GM12874 (cell line): ENCODE data around the gene UBQLN1.

Experiments used
- CTCF ChIP-seq: IDR thresholded peaks from 2 replicates; pipeline ENCODE4 v1.5.1; 2011; ENCODE audit warnings: low read depth, mild to moderate bottlenecking, control low read depth, low read length, moderate library complexity; ENCODE audit not compliant: insufficient read depth

UBQLN1 gene

GRCh38 chr9:83677596-83677995 is 30.2 kb downstream of the UBQLN1 start:
- TF ChIP-seq CTCF, result no peak

DNA sequence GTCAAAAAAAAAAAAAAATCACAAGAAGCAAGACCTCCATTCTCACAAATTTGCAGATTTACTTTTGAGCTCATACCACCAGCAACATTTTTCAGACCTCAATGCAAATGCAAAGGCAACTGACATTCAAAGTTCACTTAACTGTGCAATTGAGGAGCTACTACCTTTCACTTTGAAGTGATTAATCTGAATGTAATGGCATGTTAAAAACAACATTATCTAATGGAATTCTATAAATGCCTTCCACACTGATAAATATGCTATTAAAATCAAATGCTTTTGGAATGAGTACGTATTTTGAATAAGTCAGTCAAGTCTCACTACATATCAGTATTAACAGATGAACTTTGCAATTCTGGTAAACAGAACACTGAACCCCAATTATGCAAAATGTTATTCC is 32.3 kb downstream of the UBQLN1 start:
- no peak for TF ChIP-seq CTCF

- no peak for TF ChIP-seq CTCF
These were observed 36.3 kb downstream of the UBQLN1 start for GRCh38 chr9:83671451-83671850.

- TF ChIP-seq CTCF, result no peak
These were observed 37.4 kb downstream of the UBQLN1 start for GRCh38 chr9:83670381-83670780.

GRCh38 chr9:83669067-83669466 is 38.7 kb downstream of the UBQLN1 start:
- TF ChIP-seq CTCF, result no peak

DNA sequence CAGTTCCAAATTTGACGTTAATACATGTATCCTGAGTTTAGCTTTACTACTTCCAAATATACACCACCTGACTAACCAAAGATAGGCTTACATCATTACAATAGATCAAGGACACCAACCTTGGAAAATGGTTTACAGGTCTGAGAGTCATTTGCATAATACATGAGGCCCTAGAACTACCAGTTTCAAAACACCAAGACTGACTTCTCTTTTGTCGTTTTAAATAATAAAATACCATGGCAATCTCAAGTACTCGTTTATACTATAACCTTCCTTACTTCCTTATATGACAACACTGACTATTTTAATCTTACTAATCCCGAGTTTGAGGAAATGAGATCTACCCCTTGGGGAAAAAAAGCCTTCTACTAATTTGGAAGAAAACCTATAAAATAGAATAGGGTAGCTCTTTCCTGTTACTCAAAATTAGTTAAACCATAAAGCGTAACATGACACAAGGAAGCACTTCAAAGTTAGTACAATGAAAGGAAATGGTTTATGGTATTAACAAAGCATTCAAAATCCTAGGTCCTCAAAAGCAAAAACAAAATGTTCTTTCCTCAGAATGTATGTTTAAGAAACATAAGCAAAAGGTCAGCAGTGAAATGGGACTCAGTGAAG is 42.1 kb downstream of the UBQLN1 start:
- TF ChIP-seq CTCF, result no peak

GRCh38 chr9:83662933-83663332 is 44.8 kb downstream of the UBQLN1 start:
- TF ChIP-seq CTCF, result no peak

DNA sequence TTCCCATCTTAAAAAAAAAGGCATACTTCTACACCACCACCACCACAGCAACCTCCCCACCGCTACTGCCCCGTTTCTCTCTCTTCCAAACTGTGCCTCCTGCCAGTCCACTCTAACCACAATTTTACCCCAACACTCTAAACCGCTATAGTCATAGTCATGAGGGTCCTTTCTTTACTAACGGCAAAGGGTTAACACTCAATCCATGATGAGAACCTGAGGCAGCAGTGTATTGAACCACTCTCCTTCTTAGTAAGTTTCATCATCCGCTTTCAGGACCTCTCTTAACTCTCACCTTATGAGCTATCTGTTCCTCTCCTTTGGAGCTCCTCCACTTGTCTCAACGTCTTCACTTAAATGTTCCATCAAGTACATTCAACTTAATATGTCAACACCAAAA is 50.8 kb downstream of the UBQLN1 start:
- no peak for TF ChIP-seq CTCF
